ENCODE measurements around the gene ANKRD44.
A peak's percentile ranks its signal among the peaks of the same experiment; 100 is the strongest.

ANKRD44 gene

GRCh38 chr2:196971574-196972279, 338.9 kb downstream of the ANKRD44 start:
- peak in 1 of 2 experiments; percentile 11 for DNase-seq

GRCh38 chr2:196970099-196970498, 340.5 kb downstream of the ANKRD44 start:
- no peak for DNase-seq

- DNase-seq = no peak
These were observed 342.1 kb downstream of the ANKRD44 start for GRCh38 chr2:196968516-196968915.

GRCh38 chr2:196967775-196968174, 342.8 kb downstream of the ANKRD44 start:
- DNase-seq = no peak

GRCh38 chr2:196967116-196967515, 343.5 kb downstream of the ANKRD44 start:
- no peak for DNase-seq

- DNase-seq = no peak
These were observed 344.5 kb downstream of the ANKRD44 start for GRCh38 chr2:196966061-196966460.

- no peak for DNase-seq
These were observed 344.9 kb downstream of the ANKRD44 start for GRCh38 chr2:196965651-196966050.

GRCh38 chr2:196963961-196964360, 346.6 kb downstream of the ANKRD44 start:
- DNase-seq = no peak

GRCh38 chr2:196963043-196963442, 347.5 kb downstream of the ANKRD44 start:
- DNase-seq = no peak

GRCh38 chr2:196962325-196962724, 348.3 kb downstream of the ANKRD44 start:
- no peak for DNase-seq

GRCh38 chr2:196961889-196962288, 348.7 kb downstream of the ANKRD44 start:
- no peak for DNase-seq

GRCh38 chr2:196959734-196960338, 350.7 kb downstream of the ANKRD44 start:
- DNase-seq = no peak

GRCh38 chr2:196959281-196959680, 351.3 kb downstream of the ANKRD44 start:
- no peak for DNase-seq

GRCh38 chr2:196957881-196958525, 352.6 kb downstream of the ANKRD44 start:
- DNase-seq = no peak

- DNase-seq = no peak
These were observed 353.1 kb downstream of the ANKRD44 start for GRCh38 chr2:196957442-196957841.

GRCh38 chr2:196956069-196956468, 354.5 kb downstream of the ANKRD44 start:
- DNase-seq = no peak

- no peak for DNase-seq
These were observed 355.5 kb downstream of the ANKRD44 start for GRCh38 chr2:196955036-196955435.

- DNase-seq = no peak
These were observed 356.6 kb downstream of the ANKRD44 start for GRCh38 chr2:196954001-196954400.

GRCh38 chr2:196952936-196953335, 357.6 kb downstream of the ANKRD44 start:
- no peak for DNase-seq

GRCh38 chr2:196951973-196952372, 358.6 kb downstream of the ANKRD44 start:
- DNase-seq = no peak

GRCh38 chr2:196949116-196949515, 361.5 kb downstream of the ANKRD44 start:
- DNase-seq = no peak

- no peak for DNase-seq
These were observed 366.0 kb downstream of the ANKRD44 start for GRCh38 chr2:196944570-196944969.

GRCh38 chr2:196941398-196942078, 369.0 kb downstream of the ANKRD44 start:
- no peak for DNase-seq

- DNase-seq = no peak
These were observed 371.2 kb downstream of the ANKRD44 start for GRCh38 chr2:196939371-196939770.
